ENCODE measurements around the gene RAB10. TPM values are rescaled to one million over a fixed set of nuclear protein-coding genes. Genes with fewer than 3 reads are reported as not detected.

RAB10 gene
- total RNA-seq, 1 donor from 2014 or later = 79.3 TPM

GRCh38 chr2:26043862-26044696 is 10.2 kb downstream of the RAB10 start:
- intact Hi-C loops (cut with micrococcal nuclease) = loop anchor here (1.0 kb wide), 1 partner anchor 10 kb away; the partner anchor contains the start of gene RAB10
- Mint-ChIP-seq H3K4me1 (peaks cover 66% of the 10 kb centered on the region), H3K27me3 (no peaks in the 10 kb centered on the region), H3K27ac (peak overlapping the region; percentile 50), H3K4me3 (peak overlapping the region; percentile 26), H3K36me3 (ENCODE audit: low read depth) (peaks cover 36% of the 10 kb centered on the region), H3K9me3 (no peaks in the 10 kb centered on the region)
- peak; percentile 45 for ATAC-seq (ENCODE audit: low read depth)
- TF ChIP-seq CTCF (IDR thresholded peaks at IDR 0.05) = no peak
- CTCF ChIA-PET = no interaction called here
- POLR2A ChIA-PET = interaction anchor here (1.0 kb wide), 1 partner anchor 9 kb away, joined by 3 read pairs; no protein-coding TSS in a partner anchor
- DNase-seq = no peak

GRCh38 chr2:26048791-26049190 is 14.9 kb downstream of the RAB10 start:
- peaks cover 58% of the 10 kb centered on the region for H3K4me1 Mint-ChIP-seq
- peaks cover 25% of the 10 kb centered on the region for H3K36me3 Mint-ChIP-seq (ENCODE audit: low read depth)
- no peaks in the 10 kb centered on the region for H3K27me3 Mint-ChIP-seq
- H3K27ac Mint-ChIP-seq = no peak overlapping the region
- H3K9me3 Mint-ChIP-seq = no peaks in the 10 kb centered on the region
- ChIA-PET CTCF (no interaction called here), POLR2A (no interaction called here)
- no peak for TF ChIP-seq CTCF (IDR thresholded peaks at IDR 0.05)
- intact Hi-C loops (cut with micrococcal nuclease) = no loop called here
- DNase-seq (no peak), ATAC-seq (ENCODE audit: low read depth) (no peak)
- no peak overlapping the region for H3K4me3 Mint-ChIP-seq

GRCh38 chr2:26049641-26050040 is 15.8 kb downstream of the RAB10 start:
- peaks cover 55% of the 10 kb centered on the region for H3K4me1 Mint-ChIP-seq
- CTCF ChIA-PET = interaction anchor here (0.6 kb wide), 1 partner anchor 28 kb away, joined by 3 read pairs; no protein-coding TSS in a partner anchor
- intact Hi-C loops (cut with micrococcal nuclease) = no loop called here

GRCh38 chr2:26052740-26053139 is 18.9 kb downstream of the RAB10 start:
- DNase-seq (no peak), ATAC-seq (ENCODE audit: low read depth) (no peak)
- no peak overlapping the region for H3K27ac Mint-ChIP-seq
- intact Hi-C loops (cut with micrococcal nuclease) = loop anchor here (2.0 kb wide), 1 partner anchor 14 kb away; no protein-coding TSS in a partner anchor
- H3K9me3 Mint-ChIP-seq = no peaks in the 10 kb centered on the region
- ChIA-PET CTCF (interaction anchor here (0.9 kb wide), 1 partner anchor 96 kb away, joined by 3 read pairs; no protein-coding TSS in a partner anchor), POLR2A (no interaction called here)
- TF ChIP-seq CTCF (IDR thresholded peaks at IDR 0.05) = no peak
- H3K27me3 Mint-ChIP-seq = no peaks in the 10 kb centered on the region
- H3K4me1 Mint-ChIP-seq = peaks cover 60% of the 10 kb centered on the region
- peaks cover 23% of the 10 kb centered on the region for H3K36me3 Mint-ChIP-seq (ENCODE audit: low read depth)
- H3K4me3 Mint-ChIP-seq = no peak overlapping the region

More at GRCh38 chr2:26049641-26050040, 15.8 kb downstream of the RAB10 start:
- TF ChIP-seq CTCF (IDR thresholded peaks at IDR 0.05) = no peak
- no peaks in the 10 kb centered on the region for H3K9me3 Mint-ChIP-seq
- H3K27ac Mint-ChIP-seq = no peak overlapping the region
- H3K4me3 Mint-ChIP-seq = no peak overlapping the region
- no peaks in the 10 kb centered on the region for H3K27me3 Mint-ChIP-seq
- DNase-seq (no peak), ATAC-seq (ENCODE audit: low read depth) (no peak)
- POLR2A ChIA-PET = no interaction called here
- peaks cover 25% of the 10 kb centered on the region for H3K36me3 Mint-ChIP-seq (ENCODE audit: low read depth)

GRCh38 chr2:26054598-26055348 is 20.9 kb downstream of the RAB10 start:
- H3K27me3 Mint-ChIP-seq = no peaks in the 10 kb centered on the region
- no peak for ATAC-seq (ENCODE audit: low read depth)
- no peak overlapping the region for H3K27ac Mint-ChIP-seq
- intact Hi-C loops (cut with micrococcal nuclease) = no loop called here
- no peak for DNase-seq
- H3K9me3 Mint-ChIP-seq = no peaks in the 10 kb centered on the region
- H3K4me1 Mint-ChIP-seq = peaks cover 61% of the 10 kb centered on the region
- H3K4me3 Mint-ChIP-seq = no peak overlapping the region
- no peak for TF ChIP-seq CTCF (IDR thresholded peaks at IDR 0.05)
- ChIA-PET CTCF (no interaction called here), POLR2A (no interaction called here)
- H3K36me3 Mint-ChIP-seq (ENCODE audit: low read depth) = peaks cover 30% of the 10 kb centered on the region

All from activated B cell treated with CpG ODN at 0.5 μM for 24 hours (primary cell).